GM19099 (cell line): Measurements from ENCODE around the gene TRIM46.

Source experiments
- POLR2A ChIP-seq: IDR thresholded peaks from 3 replicates; pipeline ENCODE4 v1.6.1; 2011; ENCODE audit warnings: low read depth; ENCODE audit not compliant: insufficient read length; ENCODE audit errors: extremely low read depth

Gene TRIM46

GRCh38 chr1:155192346-155193274 is 19.0 kb downstream of the TRIM46 start:
- no peak for TF ChIP-seq POLR2A

GRCh38 chr1:155193275-155193990 is 19.8 kb downstream of the TRIM46 start:
- no peak for TF ChIP-seq POLR2A

GRCh38 chr1:155195201-155196102 is 21.8 kb downstream of the TRIM46 start:
- no peak for TF ChIP-seq POLR2A

- no peak for TF ChIP-seq POLR2A
These were observed 22.6 kb downstream of the TRIM46 start for GRCh38 chr1:155196103-155196892.

- no peak for TF ChIP-seq POLR2A
These were observed 23.4 kb downstream of the TRIM46 start for GRCh38 chr1:155196893-155197638.

- no peak for TF ChIP-seq POLR2A
These were observed 24.4 kb downstream of the TRIM46 start for GRCh38 chr1:155197901-155198546.

GRCh38 chr1:155198547-155198906 is 24.9 kb downstream of the TRIM46 start:
- no peak for TF ChIP-seq POLR2A

GRCh38 chr1:155199792-155200191 is 26.1 kb downstream of the TRIM46 start:
- TF ChIP-seq POLR2A: no peak

GRCh38 chr1:155200920-155201319 is 27.3 kb downstream of the TRIM46 start:
- no peak for TF ChIP-seq POLR2A

GRCh38 chr1:155202198-155202597 is 28.5 kb downstream of the TRIM46 start:
- TF ChIP-seq POLR2A: no peak

- TF ChIP-seq POLR2A: no peak
These were observed 29.3 kb downstream of the TRIM46 start for GRCh38 chr1:155202731-155203515.

GRCh38 chr1:155205035-155205434 is 31.4 kb downstream of the TRIM46 start:
- TF ChIP-seq POLR2A: no peak

- TF ChIP-seq POLR2A: no peak
These were observed 32.4 kb downstream of the TRIM46 start for GRCh38 chr1:155205969-155206593.
